ENCODE data around the gene NELL1. TPM values are rescaled to one million over a fixed set of nuclear protein-coding genes. Genes with fewer than 3 reads are reported as not detected.

NELL1 gene
- total RNA-seq, 1 donor from 2014 or later: not detected

GRCh38 chr11:20909995-20910726 lies 240.8 kb downstream of the NELL1 start:
- Mint-ChIP-seq H3K27me3 (ENCODE audit: insufficient read depth, low read depth) (peaks cover 4% of the 10 kb centered on the region), H3K9me3 (no peaks in the 10 kb centered on the region), H3K27ac (no peak overlapping the region), H3K4me3 (no peak overlapping the region), H3K36me3 (no peaks in the 10 kb centered on the region), H3K4me1 (peaks cover 6% of the 10 kb centered on the region)
- Histone ChIP-seq H3K9me3 (ENCODE audit: low read depth) (no peaks in the 10 kb centered on the region), H3F3A (ENCODE audit: low read depth) (no peaks in the 10 kb centered on the region), H3K36me3 (no peaks in the 10 kb centered on the region), H3K79me2 (ENCODE audit: low read depth) (no peaks in the 10 kb centered on the region), H4K20me1 (ENCODE audit: low read depth) (no peaks in the 10 kb centered on the region), H3K27ac (no peak overlapping the region), H3K4me1 (peaks cover 10% of the 10 kb centered on the region), H2AFZ (replicated peaks) (no peak overlapping the region), H3K27me3 (no peaks in the 10 kb centered on the region), H3K4me3 (no peak overlapping the region), H3K9ac (no peak overlapping the region), H3K4me2 (no peak overlapping the region)
- TF ChIP-seq CTCF (IDR thresholded peaks at IDR 0.05) (no peak), EZH2 (IDR thresholded peaks at IDR 0.05) (no peak)
- DNase-seq (ENCODE audit: low spot score): no peak

- no peak overlapping the region for H3K4me3 Mint-ChIP-seq
- Histone ChIP-seq H3F3A (ENCODE audit: low read depth) (no peaks in the 10 kb centered on the region), H3K9ac (no peak overlapping the region), H3K27ac (no peak overlapping the region), H3K9me3 (ENCODE audit: low read depth) (no peaks in the 10 kb centered on the region), H2AFZ (replicated peaks) (no peak overlapping the region), H3K4me1 (peaks cover 10% of the 10 kb centered on the region), H3K27me3 (no peaks in the 10 kb centered on the region), H4K20me1 (ENCODE audit: low read depth) (no peaks in the 10 kb centered on the region), H3K4me3 (no peak overlapping the region), H3K79me2 (ENCODE audit: low read depth) (no peaks in the 10 kb centered on the region), H3K4me2 (no peak overlapping the region), H3K36me3 (no peaks in the 10 kb centered on the region)
- H3K9me3 Mint-ChIP-seq: no peaks in the 10 kb centered on the region
- DNase-seq (ENCODE audit: low spot score): no peak
- peaks cover 4% of the 10 kb centered on the region for H3K27me3 Mint-ChIP-seq (ENCODE audit: insufficient read depth, low read depth)
- peaks cover 6% of the 10 kb centered on the region for H3K4me1 Mint-ChIP-seq
- TF ChIP-seq EZH2phosphoT487 (IDR thresholded peaks at IDR 0.05) (no peak), CTCF (IDR thresholded peaks at IDR 0.05) (no peak), EZH2 (IDR thresholded peaks at IDR 0.05) (no peak)
- no peaks in the 10 kb centered on the region for H3K36me3 Mint-ChIP-seq
- H3K27ac Mint-ChIP-seq: no peak overlapping the region
Measured at GRCh38 chr11:20910733-20911132, 241.3 kb downstream of the NELL1 start.

GRCh38 chr11:20912065-20912821 lies 242.9 kb downstream of the NELL1 start:
- Histone ChIP-seq H3K4me1 (peaks cover 10% of the 10 kb centered on the region), H4K20me1 (ENCODE audit: low read depth) (no peaks in the 10 kb centered on the region), H3K27me3 (no peaks in the 10 kb centered on the region), H3K9ac (no peak overlapping the region), H3K9me3 (ENCODE audit: low read depth) (no peaks in the 10 kb centered on the region), H3K4me3 (no peak overlapping the region), H3K4me2 (no peak overlapping the region), H3K36me3 (no peaks in the 10 kb centered on the region), H3F3A (ENCODE audit: low read depth) (no peaks in the 10 kb centered on the region), H2AFZ (replicated peaks) (no peak overlapping the region), H3K27ac (no peak overlapping the region), H3K79me2 (ENCODE audit: low read depth) (no peaks in the 10 kb centered on the region)
- no peak for DNase-seq (ENCODE audit: low spot score)
- H3K4me3 Mint-ChIP-seq: no peak overlapping the region
- TF ChIP-seq CTCF (IDR thresholded peaks at IDR 0.05): no peak
- no peak for TF ChIP-seq EZH2phosphoT487 (IDR thresholded peaks at IDR 0.05)
- TF ChIP-seq EZH2 (IDR thresholded peaks at IDR 0.05): no peak
- no peaks in the 10 kb centered on the region for H3K36me3 Mint-ChIP-seq
- no peak overlapping the region for H3K27ac Mint-ChIP-seq
- peaks cover 4% of the 10 kb centered on the region for H3K27me3 Mint-ChIP-seq (ENCODE audit: insufficient read depth, low read depth)
- H3K9me3 Mint-ChIP-seq: no peaks in the 10 kb centered on the region
- peaks cover 9% of the 10 kb centered on the region for H3K4me1 Mint-ChIP-seq

Data from neural progenitor cell (in vitro differentiated cells).